Measurements from ENCODE around the gene LIME1.

DNA sequence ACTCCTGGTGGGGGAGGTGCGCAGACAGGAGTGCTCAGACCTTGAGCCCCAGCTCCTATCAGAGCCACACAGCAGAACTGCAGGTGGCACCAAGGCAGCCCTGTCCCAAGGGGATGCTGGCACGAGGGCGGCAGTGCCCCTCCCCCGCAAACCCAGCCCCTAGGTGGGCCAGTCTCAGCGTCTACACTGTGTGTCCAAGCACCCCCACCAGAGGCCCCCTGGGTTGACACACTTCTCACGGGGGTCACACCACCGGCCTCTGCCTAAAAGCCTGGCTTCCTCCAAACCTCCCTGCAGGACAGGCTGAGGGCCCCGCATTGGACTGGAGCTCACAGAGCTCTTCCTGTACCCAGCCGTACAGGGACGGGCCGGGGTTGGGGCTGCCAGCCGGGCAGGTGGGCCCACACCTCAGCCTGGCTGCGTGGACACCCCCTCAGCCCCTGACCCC lies 11.2 kb downstream of the LIME1 start:
- TF ChIP-seq ZNF785 (CRISPR knock-in tag; IDR thresholded peaks at IDR 0.05) (no peak), CTCF (IDR thresholded peaks at IDR 0.05 in 2 of 3, conservative IDR thresholded peaks at IDR 0.05 in 1 of 3; ENCODE audit: insufficient read depth in 2 of 3, low read depth in 1 of 3, low read length in 3 of 3) (no peak), ZFX (CRISPR knock-in tag; IDR thresholded peaks at IDR 0.05) (no peak), IRF2 (CRISPR knock-in tag; IDR thresholded peaks at IDR 0.05) (no peak), ZBTB26 (CRISPR knock-in tag; IDR thresholded peaks at IDR 0.05) (no peak), NCOA2 (IDR thresholded peaks at IDR 0.05; ENCODE audit: partially characterized antibody in 2 of 2) (no peak), ADNP (tag; IDR thresholded peaks at IDR 0.05) (no peak), CCAR2 (IDR thresholded peaks at IDR 0.05; ENCODE audit: low read depth, low read length) (no peak), CHD2 (IDR thresholded peaks at IDR 0.05; ENCODE audit: low read depth, low read length) (no peak), ZKSCAN3 (CRISPR knock-in tag; IDR thresholded peaks at IDR 0.05) (no peak), EZH2 (IDR thresholded peaks at IDR 0.05; ENCODE audit: borderline replicate concordance, low read depth, low read length) (no peak), POLR2A (conservative IDR thresholded peaks at IDR 0.05) (no peak), RREB1 (CRISPR knock-in tag; IDR thresholded peaks at IDR 0.05) (no peak)
- TF ChIP-seq, protein P1, sequence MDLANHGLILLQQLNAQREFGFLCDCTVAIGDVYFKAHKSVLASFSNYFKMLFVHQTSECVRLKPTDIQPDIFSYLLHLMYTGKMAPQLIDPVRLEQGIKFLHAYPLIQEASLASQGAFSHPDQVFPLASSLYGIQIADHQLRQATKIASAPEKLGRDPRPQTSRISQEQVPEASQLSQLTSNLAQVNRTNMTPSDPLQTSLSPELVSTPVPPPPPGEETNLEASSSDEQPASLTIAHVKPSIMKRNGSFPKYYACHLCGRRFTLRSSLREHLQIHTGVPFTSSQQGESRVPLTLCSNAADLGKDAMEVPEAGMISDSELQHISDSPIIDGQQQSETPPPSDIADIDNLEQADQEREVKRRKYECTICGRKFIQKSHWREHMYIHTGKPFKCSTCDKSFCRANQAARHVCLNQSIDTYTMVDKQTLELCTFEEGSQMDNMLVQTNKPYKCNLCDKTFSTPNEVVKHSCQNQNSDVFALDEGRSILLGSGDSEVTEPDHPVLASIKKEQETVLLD (IDR thresholded peaks at IDR 0.05), result no peak
